ENCODE data around the gene ANO9.

The ANO9 gene

GRCh38 chr11:445765-446588 is 4.2 kb upstream of the ANO9 start:
- DNase-seq (ENCODE audit: low read depth): no peak
- no peak overlapping the region for H3K4me3 ChIP-seq (ENCODE audit: low read length)
- TF ChIP-seq, protein P1, sequence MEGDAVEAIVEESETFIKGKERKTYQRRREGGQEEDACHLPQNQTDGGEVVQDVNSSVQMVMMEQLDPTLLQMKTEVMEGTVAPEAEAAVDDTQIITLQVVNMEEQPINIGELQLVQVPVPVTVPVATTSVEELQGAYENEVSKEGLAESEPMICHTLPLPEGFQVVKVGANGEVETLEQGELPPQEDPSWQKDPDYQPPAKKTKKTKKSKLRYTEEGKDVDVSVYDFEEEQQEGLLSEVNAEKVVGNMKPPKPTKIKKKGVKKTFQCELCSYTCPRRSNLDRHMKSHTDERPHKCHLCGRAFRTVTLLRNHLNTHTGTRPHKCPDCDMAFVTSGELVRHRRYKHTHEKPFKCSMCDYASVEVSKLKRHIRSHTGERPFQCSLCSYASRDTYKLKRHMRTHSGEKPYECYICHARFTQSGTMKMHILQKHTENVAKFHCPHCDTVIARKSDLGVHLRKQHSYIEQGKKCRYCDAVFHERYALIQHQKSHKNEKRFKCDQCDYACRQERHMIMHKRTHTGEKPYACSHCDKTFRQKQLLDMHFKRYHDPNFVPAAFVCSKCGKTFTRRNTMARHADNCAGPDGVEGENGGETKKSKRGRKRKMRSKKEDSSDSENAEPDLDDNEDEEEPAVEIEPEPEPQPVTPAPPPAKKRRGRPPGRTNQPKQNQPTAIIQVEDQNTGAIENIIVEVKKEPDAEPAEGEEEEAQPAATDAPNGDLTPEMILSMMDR (IDR thresholded peaks at IDR 0.05; ENCODE audit: insufficient read depth, low read depth, low read length, missing control alignments): no peak

GRCh38 chr11:444396-445144 is 2.8 kb upstream of the ANO9 start:
- TF ChIP-seq, protein P1 (IDR thresholded peaks at IDR 0.05; ENCODE audit: insufficient read depth, low read depth, low read length, missing control alignments): no peak
- H3K4me3 ChIP-seq (ENCODE audit: low read length): no peak overlapping the region
- DNase-seq (ENCODE audit: low read depth): peak; percentile 61

DNA sequence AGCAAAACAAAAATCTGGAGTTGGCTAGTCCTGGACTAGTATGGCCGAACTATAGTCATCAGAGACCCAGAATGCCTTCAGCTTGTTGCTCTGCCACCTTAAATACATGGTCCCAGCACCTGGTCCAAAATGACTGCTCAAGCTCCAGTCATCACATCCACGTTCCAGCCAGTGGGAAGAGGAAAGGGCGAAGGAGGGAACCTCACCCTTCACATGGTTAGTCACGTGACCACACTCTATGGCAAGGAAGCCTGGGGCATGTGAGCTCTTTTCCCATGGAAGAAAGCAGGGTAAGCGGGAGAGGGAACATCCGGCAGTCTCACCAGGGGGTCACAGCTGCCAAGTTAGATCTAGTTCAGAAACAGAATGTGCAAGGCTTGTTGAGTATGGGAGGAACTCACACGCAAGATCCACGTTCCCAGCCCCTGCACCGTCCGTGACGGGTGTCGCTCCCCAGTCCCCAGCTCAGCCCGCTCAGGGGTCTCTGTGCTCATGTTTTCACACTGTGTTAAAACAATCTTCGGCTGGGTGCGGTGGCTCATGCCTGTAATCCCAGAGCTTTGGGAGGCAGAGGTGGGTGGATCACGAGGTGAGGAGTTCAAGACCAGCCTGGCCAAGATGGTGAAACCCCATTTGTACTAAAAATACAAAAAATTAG is 1.9 kb upstream of the ANO9 start:
- DNase-seq (ENCODE audit: low read depth): no peak
- no peak overlapping the region for H3K4me3 ChIP-seq (ENCODE audit: low read length)
- TF ChIP-seq, protein P1 (IDR thresholded peaks at IDR 0.05; ENCODE audit: insufficient read depth, low read depth, low read length, missing control alignments): no peak

GRCh38 chr11:442611-443081 is 835 bp upstream of the ANO9 start:
- TF ChIP-seq, protein P1 (IDR thresholded peaks at IDR 0.05; ENCODE audit: insufficient read depth, low read depth, low read length, missing control alignments): no peak
- no peak for DNase-seq (ENCODE audit: low read depth)
- no peak overlapping the region for H3K4me3 ChIP-seq (ENCODE audit: low read length)

- TF ChIP-seq, protein P1 (IDR thresholded peaks at IDR 0.05; ENCODE audit: insufficient read depth, low read depth, low read length, missing control alignments): no peak
- no peak for DNase-seq (ENCODE audit: low read depth)
- peak overlapping the region; percentile 57 for H3K4me3 ChIP-seq (ENCODE audit: low read length)
Measured at GRCh38 chr11:441043-441417, 781 bp downstream of the ANO9 start.

GRCh38 chr11:440065-441042 is 1.5 kb downstream of the ANO9 start:
- TF ChIP-seq, protein P1 (IDR thresholded peaks at IDR 0.05; ENCODE audit: insufficient read depth, low read depth, low read length, missing control alignments): peak; percentile 23
- H3K4me3 ChIP-seq (ENCODE audit: low read length): no peak overlapping the region
- peak; percentile 34 for DNase-seq (ENCODE audit: low read depth)
